ENCODE data around the gene RGS11. TPM values are rescaled to one million over a fixed set of nuclear protein-coding genes. Genes with fewer than 3 reads are reported as not detected.
A peak's percentile ranks its signal among the peaks of the same experiment; 100 is the strongest.

Gene RGS11
- total and polyA plus RNA-seq, 4 donors = 1.8 to 5.6 (median 3.2) TPM

DNA sequence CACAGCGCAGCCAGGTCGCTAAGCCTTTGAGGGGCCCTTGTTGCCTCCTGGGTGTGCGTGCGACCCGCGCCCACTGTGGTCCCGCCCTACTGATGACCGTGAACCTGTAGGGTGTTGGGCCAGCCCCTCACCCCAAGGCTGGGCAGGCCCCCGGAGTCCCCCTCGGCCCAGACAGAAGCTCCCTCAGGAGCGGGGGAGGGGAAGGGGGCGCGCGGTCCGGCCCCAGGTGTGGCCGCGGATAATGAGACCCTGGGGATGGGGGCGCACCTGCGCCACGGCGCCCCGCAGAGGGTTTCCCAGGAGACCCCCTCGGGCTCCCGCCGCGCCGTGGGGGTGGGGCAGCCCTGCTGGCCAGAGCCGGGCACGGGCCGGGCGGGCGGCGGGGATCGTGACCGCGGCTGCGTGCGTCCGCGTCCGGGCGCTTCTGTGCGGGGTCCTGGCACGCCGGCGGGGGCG, 4.3 kb upstream of the RGS11 start:
- no peak for DNase-seq

DNA sequence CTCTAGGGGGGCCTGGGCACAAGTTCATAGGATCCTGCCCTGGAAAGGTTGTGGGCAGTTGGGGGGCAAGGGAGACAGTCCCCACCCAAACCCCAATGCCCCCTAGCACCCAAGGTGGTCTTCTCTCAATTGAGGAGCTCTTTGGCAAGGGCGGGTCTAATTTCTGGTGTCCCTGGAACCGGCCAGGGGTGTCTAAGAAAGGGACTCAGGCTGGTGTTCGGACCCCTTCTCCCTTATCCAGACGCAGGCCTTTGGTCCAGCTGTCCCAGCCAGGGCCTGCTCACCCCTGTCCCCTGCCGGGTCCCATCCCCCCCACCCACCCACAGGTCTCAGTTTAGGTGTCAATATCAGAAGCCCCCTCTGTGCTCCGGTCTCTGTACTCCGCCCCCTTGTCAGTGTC, 3.8 kb upstream of the RGS11 start:
- no peak overlapping the region for H3K9ac ChIP-seq (ENCODE audit: insufficient read depth in 1 of 2, low read length in 2 of 2)
- peaks cover 0 to 1% (median 0%) of the 10 kb centered on the region in 4 donors for H3K9me3 ChIP-seq (ENCODE audit: control insufficient read depth in 4 of 4, insufficient read depth in 3 of 4, low read length in 3 of 4)
- peaks cover 0 to 17% (median 0%) of the 10 kb centered on the region in 5 donors for H3K4me1 ChIP-seq (ENCODE audit: control insufficient read depth in 5 of 5, insufficient read depth in 5 of 5, low read length in 5 of 5)
- ATAC-seq (ENCODE audit: insufficient read depth, low FRiP score) (no peak), DNase-seq (no peak)
- peaks cover 7 to 19% (median 9%) of the 10 kb centered on the region in 3 donors for H3K27me3 ChIP-seq (ENCODE audit: control insufficient read depth in 3 of 3, insufficient read depth in 3 of 3, low read length in 2 of 3)
- H3K36me3 ChIP-seq (ENCODE audit: control insufficient read depth in 4 of 4, insufficient read depth in 4 of 4, low read length in 4 of 4) = no peaks in the 10 kb centered on the region
- no peak overlapping the region for H3K27ac ChIP-seq (ENCODE audit: low read depth in 1 of 2, low read length in 1 of 2)
- 72 to 76% methylated on average over 7 of the region's 7 CpGs for WGBS, 2 donors
- H3K4me3 ChIP-seq = no peak overlapping the region
- TF ChIP-seq, protein P1, sequence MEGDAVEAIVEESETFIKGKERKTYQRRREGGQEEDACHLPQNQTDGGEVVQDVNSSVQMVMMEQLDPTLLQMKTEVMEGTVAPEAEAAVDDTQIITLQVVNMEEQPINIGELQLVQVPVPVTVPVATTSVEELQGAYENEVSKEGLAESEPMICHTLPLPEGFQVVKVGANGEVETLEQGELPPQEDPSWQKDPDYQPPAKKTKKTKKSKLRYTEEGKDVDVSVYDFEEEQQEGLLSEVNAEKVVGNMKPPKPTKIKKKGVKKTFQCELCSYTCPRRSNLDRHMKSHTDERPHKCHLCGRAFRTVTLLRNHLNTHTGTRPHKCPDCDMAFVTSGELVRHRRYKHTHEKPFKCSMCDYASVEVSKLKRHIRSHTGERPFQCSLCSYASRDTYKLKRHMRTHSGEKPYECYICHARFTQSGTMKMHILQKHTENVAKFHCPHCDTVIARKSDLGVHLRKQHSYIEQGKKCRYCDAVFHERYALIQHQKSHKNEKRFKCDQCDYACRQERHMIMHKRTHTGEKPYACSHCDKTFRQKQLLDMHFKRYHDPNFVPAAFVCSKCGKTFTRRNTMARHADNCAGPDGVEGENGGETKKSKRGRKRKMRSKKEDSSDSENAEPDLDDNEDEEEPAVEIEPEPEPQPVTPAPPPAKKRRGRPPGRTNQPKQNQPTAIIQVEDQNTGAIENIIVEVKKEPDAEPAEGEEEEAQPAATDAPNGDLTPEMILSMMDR (IDR thresholded peaks at IDR 0.05; ENCODE audit: control extremely low read depth, extremely low read depth) = no peak

More for the DNA sequence above, 4.3 kb upstream of the RGS11 start:
- Histone ChIP-seq H3K9me3 (ENCODE audit: control insufficient read depth in 4 of 4, insufficient read depth in 3 of 4, low read length in 3 of 4) (peaks cover 0 to 1% (median 0%) of the 10 kb centered on the region in 4 donors), H3K4me3 (no peak overlapping the region), H3K9ac (ENCODE audit: insufficient read depth in 1 of 2, low read length in 2 of 2) (no peak overlapping the region), H3K27ac (ENCODE audit: low read depth in 1 of 2, low read length in 1 of 2) (no peak overlapping the region), H3K27me3 (ENCODE audit: control insufficient read depth in 3 of 3, insufficient read depth in 3 of 3, low read length in 2 of 3) (peaks cover 4 to 16% (median 9%) of the 10 kb centered on the region in 3 donors), H3K4me1 (ENCODE audit: control insufficient read depth in 5 of 5, insufficient read depth in 5 of 5, low read length in 5 of 5) (peaks cover 0 to 15% (median 0%) of the 10 kb centered on the region in 5 donors), H3K36me3 (ENCODE audit: control insufficient read depth in 4 of 4, insufficient read depth in 4 of 4, low read length in 4 of 4) (no peaks in the 10 kb centered on the region)
- WGBS, 2 donors = 8 to 11% methylated on average over 36 to 47 of the region's 47 CpGs
- TF ChIP-seq, protein P1 (IDR thresholded peaks at IDR 0.05; ENCODE audit: control extremely low read depth, extremely low read depth) = no peak
- no peak for ATAC-seq (ENCODE audit: insufficient read depth, low FRiP score)

DNA sequence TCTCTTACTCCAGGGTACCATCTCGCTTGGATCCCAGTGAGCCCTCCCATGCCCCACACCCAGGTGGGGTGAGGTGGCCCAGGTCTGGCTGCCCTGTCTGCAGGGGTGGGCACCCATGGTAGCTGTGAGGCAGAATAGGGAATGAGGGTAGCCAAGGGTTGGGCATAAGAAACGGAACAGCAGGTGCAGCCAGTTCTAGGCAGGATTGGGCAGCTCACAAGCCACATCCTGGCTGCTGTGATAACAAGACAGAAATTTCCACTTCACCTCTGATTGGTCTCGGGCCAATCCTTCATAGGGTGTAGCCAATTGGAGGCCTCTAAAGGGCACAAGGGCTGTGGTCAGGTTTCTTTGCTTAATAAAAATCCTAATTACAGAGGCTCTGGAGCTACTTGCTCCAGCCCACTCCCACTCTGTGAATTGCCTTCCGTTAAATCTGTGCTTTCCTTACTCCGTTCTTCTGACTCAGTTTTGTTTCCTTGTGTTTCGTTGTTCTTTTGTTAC, 3.2 kb upstream of the RGS11 start:
- DNase-seq (peak; percentile 34 to 64 (median 50)), ATAC-seq (ENCODE audit: insufficient read depth, low FRiP score) (no peak)

More for the DNA sequence above, 3.2 kb upstream of the RGS11 start:
- 45 to 56% methylated on average over 6 of the region's 6 CpGs for WGBS, 2 donors
- H3K4me3 ChIP-seq = no peak overlapping the region
- H3K9ac ChIP-seq (ENCODE audit: insufficient read depth in 1 of 2, low read length in 2 of 2) = no peak overlapping the region
- no peak overlapping the region for H3K27ac ChIP-seq (ENCODE audit: low read depth in 1 of 2, low read length in 1 of 2)
- H3K9me3 ChIP-seq (ENCODE audit: control insufficient read depth in 4 of 4, insufficient read depth in 3 of 4, low read length in 3 of 4) = peaks cover 0 to 1% (median 0%) of the 10 kb centered on the region in 4 donors
- H3K27me3 ChIP-seq (ENCODE audit: control insufficient read depth in 3 of 3, insufficient read depth in 3 of 3, low read length in 2 of 3) = peaks cover 7 to 25% (median 9%) of the 10 kb centered on the region in 3 donors
- TF ChIP-seq, protein P1 (IDR thresholded peaks at IDR 0.05; ENCODE audit: control extremely low read depth, extremely low read depth) = no peak
- no peaks in the 10 kb centered on the region for H3K36me3 ChIP-seq (ENCODE audit: control insufficient read depth in 4 of 4, insufficient read depth in 4 of 4, low read length in 4 of 4)
- H3K4me1 ChIP-seq (ENCODE audit: control insufficient read depth in 5 of 5, insufficient read depth in 5 of 5, low read length in 5 of 5) = peaks cover 0 to 20% (median 0%) of the 10 kb centered on the region in 5 donors

All from lung (tissue), 12 donors.